Stimulated activated CD4-positive, alpha-beta T cell treated with anti-CD3 and anti-CD28 coated beads, Interleukin-4, amount 100 ng/mL, for 4 hours (primary cell): ENCODE data around the gene NUDT6.
"Not testable (repeated sequence)": the region's sequence is repeated elsewhere in the genome, so short reads cannot be mapped to it uniquely, and the experiment has no call there.

ENCODE experiments used
- DNase-seq, 2 experiments: peaks; one replicate each; pipeline ENCODE4 v3.0.0-alpha.2; 2020

Gene NUDT6, protein sequence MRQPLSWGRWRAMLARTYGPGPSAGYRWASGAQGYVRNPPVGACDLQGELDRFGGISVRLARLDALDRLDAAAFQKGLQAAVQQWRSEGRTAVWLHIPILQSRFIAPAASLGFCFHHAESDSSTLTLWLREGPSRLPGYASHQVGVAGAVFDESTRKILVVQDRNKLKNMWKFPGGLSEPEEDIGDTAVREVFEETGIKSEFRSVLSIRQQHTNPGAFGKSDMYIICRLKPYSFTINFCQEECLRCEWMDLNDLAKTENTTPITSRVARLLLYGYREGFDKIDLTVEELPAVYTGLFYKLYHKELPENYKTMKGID

DNA sequence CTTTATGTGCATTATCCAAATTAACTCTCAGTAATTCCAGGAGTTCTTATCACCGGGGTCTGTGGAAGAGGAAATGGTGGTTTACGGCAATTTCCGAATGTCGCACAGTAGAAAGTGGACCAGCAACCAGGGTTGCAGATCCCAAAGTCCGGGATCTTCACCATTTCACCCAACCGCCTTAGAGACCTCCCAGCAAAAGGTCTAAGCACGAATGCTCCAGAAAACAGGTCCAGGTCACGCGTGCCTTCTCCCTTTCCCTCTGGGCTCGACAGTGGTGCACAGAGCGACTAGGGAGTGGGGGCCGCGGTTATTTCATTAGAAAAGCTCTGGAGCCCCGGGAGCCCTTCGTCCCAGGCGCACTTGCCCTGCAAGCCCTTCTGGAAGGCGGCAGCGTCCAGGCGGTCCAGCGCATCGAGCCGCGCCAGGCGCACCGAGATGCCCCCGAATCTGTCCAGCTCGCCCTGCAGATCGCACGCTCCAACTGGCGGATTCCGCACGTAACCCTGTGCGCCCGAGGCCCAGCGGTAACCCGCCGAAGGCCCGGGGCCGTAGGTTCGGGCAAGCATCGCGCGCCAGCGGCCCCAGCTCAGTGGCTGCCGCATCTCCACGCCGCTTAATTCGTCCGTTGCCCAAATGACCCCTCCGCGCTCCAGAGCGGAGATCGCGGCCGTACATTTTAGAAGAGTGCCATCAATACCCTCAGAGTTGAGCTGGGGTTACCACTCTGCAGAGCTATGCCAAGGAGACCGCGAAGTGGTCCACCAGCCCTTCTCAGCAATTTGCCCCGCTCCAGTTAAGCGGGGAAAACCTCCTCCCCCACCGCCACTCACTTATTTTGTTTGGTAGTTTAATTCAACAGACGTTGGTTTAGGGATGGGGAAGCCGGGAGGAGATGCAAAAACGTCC is at the start of gene NUDT6:
NUDT6 (minus strand) TSS at position 627 of the 906 bp plus-strand sequence; CDS start at position 602, 25 bp downstream.
- peak; percentile 4 to 22 for DNase-seq

DNA sequence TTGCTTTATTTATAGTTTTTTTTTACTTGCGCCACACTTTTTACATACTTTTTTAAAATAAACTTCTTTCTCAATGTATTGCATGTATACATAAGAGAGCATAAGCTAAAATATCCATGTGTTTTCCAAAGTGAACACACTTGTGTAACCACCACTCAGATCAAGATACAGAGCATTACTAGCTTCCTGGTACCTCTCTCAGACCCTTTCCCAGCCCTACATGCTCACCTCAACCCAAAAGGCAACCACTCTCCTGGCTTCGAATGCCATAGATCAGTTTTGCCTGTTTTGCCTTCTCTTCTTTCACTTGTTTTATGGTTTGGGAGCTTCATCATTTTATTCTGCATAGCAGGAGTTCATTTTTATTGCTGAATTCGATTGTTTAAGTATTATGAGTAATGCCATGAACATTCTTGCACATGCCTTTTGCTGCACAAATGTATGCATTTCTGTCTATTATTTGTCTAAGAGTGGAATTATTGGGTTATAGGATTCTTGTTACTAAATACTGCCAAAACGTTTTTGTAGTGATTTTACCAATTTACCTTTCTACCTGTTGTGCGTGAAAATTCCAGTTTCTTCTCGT is 45.9 kb upstream of the NUDT6 start:
- DNase-seq: no peak

DNA sequence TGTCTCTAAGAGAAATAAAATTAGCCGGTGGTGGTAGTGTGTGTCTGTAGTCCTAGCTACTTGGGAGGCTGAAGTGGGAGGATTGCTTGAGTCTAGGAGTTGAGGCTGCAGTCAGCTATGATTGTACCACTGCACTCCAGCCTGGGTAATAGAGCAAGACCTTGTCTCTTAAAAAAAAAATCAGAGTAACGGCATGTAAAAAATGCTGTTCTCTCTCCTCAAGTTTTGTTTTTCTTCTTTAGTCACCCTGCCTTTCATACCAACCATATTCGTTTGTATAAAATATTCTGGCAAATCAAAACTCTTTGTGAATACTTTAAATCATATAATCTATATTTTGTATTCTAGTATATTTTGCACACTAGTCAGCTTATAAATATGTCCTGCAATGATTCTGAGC is 44.8 kb upstream of the NUDT6 start:
- no peak for DNase-seq

DNA sequence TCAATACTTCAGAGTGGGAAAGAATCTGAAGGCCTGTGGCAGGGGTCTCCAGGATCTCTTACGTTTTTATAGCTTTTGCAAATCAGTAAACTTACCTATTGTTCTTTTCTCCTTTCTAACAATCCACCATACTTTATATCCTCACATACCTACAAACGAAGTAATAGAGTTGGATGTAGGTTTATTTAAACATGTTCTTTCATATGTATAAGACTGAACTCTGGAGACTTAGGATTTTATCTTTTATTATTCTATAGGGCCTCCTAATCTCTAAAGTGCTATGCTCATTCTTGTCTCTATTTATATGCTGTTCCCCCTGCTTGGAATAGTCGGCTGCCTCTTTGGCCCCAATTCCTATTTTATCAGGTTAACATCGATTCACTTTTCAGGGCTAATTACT is 43.8 kb upstream of the NUDT6 start:
- no peak for DNase-seq

DNA sequence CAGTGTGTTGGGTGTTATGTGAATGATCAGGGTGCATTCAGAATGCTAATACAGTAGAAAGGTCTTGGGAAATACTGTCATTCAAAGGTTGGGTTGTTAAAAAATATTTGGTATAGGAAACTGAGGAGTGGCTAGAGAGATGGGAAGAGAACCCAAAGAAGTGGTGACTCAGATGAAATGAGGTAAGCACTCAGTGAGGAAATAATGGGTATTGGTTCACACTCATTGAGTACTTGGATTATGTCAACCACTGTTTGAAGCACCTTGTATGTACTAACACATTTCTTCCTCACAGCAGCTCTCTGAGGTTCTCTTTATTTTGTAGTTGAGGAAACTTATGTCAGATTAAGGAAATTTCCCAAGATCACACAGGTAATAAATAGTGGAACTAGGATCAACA is 40.8 kb upstream of the NUDT6 start:
- DNase-seq: no peak

DNA sequence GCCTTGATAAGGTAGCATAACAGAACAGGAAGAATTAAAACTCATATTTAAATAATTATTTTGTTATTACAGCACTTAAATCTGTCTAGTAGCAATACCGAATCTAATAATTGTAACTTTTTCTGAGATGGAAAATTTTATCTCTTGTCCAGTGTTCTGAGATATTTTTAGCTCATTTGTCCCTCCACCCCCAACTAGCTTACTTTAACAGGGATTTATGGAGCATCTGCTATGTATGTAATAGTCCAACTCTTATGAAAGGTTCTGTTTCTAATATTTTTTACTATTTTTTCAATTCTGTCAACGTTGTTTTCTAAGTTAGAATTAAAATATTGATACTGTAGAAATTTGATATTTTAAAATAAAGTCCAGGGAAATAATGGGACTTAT is 38.2 kb upstream of the NUDT6 start:
- no peak for DNase-seq

DNA sequence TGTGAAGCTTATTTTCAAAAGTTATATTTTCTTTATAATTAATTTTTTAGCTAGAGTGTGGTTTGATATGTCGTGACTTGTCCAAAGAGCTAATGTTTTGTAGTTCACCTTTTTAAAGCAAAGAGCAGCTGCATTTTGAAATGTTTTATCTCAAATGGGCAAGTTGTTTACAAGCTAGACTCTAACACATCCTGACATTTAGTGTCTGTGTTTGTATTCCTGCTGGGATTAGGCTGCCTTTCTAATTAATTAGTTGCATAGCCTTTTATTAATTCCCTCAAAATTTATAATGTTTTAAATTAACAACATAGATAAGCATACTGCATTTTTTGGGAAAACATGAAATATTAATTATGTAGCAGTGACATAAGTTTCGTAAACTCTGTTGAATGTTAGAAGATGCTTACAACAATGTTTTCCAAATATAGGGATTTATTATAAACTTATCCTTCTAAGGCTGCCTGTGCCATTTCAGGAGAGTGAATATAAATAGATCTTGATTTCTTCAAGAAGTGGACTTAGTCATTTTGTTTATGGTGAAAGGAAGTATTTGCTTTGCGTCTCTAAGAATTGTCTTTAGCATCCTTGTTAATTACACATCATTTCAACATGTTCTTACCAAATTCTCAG is 37.7 kb upstream of the NUDT6 start:
- no peak for DNase-seq

DNA sequence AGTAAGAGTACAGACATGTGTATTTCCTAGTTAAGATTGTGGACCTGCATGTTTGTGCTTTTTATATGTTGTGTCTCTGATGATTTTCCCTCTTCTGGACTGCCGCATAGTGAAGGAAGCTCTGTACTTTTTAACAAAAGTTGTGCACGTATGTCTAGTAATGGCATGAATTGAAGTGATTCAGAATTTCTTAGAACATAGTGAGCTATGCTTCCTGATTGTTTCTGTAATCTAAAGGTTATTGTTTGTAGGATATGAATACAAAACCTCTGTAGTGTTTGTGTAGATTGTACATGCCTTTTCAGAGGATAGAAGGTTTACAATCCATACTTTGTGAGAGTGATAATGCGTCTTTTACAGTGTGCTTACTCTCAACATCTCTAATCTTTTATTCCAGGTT is 37.0 kb upstream of the NUDT6 start:
- DNase-seq: no peak

DNA sequence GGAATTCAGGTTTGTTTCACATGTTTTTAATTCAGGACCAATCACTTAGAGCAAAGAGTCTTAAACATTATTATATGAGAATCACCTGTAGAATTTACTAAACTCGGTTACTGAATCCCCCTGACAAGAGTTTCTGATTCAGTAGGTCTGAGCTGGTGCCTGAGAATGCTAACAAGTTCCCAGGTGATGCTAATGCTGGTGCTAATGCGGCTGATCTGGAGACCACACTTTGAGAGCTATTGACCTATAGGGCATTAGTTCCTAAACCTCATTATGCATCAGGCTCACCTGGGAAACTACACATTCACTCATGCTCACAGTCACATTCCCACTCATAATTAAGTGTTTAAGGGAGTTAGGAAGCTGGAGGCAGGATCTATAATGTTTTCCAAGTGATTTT is 36.1 kb upstream of the NUDT6 start:
- no peak for DNase-seq

DNA sequence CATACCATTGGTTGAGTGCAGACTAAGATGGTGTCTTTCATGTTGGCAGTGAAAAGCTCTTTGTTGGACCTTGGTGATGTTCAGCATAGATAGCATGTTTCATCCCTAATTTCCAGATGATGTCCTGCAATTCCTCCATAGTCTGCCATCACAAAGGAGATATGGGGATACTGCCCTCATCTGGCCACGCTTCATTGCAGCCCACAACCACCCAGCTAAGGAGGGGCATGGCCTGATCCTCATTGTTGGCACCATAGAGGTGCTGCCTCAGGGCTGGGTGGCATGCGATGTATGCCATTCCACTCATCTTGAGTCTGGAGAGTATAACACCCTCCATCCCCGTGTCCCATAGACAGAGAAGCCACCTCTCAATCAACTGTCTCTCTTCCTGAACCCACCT is 31.5 kb upstream of the NUDT6 start:
- no peak for DNase-seq

DNA sequence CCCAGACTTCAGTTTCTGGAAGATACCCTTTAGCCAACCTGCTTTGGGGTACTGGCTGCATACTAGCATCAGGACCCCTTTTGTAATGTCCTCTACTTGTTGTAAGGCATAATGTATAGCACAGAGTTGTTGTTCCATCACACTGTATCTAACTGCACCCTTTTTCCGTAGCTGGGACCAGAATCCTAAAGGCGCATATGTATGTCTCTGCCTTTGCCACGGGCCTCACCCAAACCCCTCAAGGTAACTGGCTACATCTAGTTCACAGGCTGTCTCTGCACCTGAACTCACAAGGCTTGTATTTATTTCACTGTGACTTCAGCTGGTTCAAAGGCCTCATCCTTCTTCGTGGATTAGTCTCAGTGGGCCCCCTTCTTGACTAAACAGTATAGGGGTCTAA is 29.6 kb upstream of the NUDT6 start:
- DNase-seq: no peak

DNA sequence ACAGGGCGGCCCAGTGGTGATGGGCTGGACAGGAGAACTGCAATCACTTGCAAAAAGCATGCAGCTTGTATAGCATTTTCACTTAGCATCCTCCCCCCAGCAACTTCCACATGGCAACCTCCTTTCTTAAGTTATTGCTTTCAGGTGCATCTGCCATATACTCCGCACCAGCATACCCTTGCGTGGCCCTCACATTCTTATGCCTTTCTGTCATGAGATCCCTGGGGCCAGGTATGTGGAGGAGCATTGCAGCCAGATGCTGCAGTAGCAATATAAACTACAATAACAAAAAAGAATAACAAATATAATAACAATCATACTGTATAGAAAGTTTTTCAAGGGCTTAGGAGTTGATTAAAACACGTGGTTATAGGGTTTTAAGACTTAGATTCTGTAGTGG is 26.3 kb upstream of the NUDT6 start:
- DNase-seq: no peak

DNA sequence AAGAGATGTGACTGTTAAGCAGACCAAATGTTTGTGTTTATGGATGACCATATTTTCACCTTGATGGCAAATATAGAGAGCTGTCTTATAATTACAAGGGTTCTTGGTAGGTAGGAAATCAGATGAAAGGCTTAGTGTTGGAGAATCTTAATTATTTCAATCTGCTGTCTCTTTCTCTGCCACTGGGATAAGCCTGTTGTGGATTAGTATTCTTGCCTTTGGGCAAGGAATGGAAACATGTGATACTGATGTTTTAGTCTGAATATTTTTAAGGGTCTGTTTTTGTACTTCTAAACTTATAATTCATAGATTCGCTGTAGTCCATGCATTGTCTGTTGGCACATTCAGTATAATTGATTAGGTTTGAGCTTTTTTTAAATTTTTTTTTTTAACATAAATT is 23.7 kb upstream of the NUDT6 start:
- no peak for DNase-seq

DNA sequence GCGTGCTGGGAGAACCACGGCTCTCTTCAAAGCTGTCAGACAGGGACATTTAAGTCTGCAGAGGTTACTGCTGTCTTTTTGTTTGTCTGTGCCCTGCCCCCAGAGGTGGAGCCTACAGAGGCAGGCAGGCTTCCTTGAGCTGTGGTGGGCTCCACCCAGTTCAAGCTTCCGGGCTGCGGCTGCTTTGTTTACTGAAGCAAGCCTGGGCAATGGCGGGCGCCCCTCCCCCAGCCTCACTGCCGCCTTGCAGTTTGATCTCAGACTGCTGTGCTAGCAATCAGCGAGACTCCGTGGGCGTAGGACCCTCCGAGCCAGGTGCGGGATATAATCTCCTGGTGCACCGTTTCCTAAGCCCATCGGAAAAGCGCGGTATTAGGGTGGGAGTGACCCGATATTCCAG is 22.7 kb upstream of the NUDT6 start:
- DNase-seq: not testable (repeated sequence)

DNA sequence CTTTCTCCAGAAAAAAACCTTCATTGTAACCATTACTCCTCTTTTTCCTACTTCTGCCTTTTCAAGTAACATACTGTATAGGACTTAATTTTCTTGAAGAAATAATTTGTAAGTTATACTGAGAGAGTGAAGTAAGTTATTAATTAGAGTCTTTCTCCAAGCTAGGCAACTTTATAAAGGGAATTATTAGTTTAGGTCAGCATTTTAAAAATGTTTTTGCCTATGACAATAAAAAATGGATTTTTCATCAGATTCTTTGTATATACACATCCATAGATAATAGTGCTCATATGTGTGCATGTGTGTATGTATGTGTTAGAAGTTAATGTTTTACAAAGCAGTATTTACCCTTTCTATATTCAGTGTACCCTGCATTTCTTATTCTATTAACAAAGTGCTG is 10.4 kb upstream of the NUDT6 start:
- DNase-seq: no peak

DNA sequence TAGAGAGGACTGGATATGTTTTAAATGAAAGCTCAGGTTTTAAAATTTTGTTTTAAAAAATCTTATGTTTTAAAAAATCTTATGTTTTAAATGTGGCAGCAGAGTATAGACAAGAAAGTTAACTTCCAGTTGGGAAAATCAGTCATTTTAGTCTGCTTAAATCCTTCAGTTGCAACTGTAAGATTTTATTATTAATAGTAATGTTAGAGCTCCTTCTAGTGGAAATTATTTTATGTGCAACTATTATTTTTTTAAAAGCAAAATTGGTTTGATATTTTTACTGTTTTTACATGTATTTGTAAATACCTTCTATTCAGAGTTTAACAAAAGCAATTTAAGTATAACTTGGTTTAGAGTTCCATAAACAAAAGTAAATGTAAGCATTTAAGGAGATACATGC is 8.5 kb upstream of the NUDT6 start:
- DNase-seq: no peak

DNA sequence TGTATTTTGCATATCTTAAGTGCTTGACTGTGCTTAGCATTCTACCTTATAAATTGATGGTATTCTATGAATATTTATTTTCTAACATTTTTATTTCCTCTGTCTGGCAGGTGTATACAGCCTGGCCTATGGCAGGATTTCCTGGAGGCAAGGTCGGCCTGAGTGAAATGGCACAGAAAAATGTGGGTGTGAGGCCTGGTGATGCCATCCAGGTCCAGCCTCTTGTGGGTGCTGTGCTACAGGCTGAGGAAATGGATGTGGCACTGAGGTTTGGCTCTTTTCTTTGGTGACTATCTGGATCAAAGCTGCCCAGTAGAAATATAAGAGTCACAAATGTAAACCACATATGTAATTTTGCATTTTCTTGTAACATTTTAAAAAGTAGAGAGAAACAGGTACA is 6.5 kb upstream of the NUDT6 start:
- no peak for DNase-seq

DNA sequence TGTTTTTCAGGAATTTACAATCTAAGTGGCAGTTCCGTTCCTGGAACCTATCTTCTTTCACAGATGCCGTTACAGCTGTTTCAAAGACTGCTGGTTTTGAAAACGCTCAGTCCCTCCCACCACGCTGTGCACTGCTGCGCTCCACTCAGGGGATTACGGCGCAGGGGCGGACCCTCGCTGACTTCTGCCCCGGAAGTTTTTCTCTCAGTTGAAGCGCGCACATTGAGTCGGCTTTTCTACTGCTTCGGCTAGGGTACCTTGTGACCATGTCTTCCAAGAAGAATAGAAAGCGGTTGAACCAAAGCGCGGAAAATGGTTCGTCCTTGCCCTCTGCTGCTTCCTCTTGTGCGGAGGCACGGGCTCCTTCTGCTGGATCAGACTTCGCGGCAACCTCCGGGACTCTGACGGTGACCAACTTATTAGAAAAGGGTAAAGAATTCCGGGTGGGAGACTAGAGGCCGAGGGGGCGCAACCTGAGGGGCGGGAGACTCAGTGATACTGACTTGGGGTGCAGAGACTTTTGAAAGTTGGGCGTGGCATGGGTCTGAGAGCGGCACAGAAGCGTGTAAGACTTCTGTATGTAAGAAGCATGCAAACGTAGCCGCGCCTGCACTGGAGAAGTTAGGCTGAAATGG is 597 bp upstream of the NUDT6 start:
- peak; percentile 77 to 86 for DNase-seq

DNA sequence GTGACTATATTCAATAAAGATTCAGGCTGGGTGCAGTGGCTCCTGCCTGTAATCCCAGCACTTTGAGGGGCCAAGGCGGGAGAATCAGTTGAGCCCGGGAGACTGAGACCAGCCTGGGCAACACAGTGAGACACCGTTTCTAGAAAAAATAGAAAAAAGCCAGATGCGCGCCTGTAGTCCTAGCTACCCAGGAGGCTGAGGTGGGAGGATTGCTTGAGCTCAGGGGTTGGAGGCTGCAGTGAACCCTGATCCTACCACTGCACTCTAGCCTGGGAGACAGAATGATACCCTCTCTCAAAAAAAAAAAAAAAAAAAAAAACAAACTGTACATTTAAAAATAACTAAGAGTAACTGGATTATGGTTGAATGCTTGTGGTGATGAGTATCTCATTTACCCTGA is 1.1 kb downstream of the NUDT6 start:
- no peak for DNase-seq

DNA sequence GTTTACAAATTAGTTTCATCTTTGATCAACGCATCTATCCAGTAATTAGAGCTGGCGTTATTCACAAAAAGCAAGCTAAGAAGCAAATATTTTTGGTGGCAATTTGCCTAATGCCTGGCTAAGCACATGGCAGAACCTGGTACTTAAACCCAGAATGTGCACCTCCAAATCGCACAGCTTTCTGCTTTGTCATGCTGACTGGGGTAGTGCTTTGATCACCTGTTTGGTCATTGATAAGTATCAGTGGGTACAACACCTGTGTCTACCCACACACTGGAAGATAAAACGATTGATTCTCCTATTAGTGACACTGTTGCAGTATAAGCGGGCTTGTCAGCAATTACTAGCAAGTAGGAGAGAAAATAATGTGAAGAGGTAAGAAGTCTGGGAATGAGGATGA is 1.9 kb downstream of the NUDT6 start:
- no peak for DNase-seq

DNA sequence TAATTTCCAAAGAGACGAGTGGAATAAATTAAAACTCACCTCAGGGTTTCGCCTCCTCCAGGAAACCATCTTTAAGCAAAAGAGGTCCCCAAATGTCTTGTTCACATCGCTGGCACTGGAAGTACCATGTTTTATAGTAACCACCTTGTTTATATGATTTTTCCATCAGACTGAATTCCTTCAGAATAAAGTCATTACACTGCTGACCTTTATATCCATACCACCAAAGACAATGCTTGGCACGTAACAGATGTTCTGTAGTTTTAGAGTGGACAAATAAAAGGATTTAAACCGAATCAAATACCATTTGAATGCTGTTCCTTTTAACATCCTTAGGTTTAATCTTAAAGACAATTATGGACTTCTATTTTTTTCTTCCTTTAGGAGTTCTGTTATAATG is 4.7 kb downstream of the NUDT6 start:
- no peak for DNase-seq

DNA sequence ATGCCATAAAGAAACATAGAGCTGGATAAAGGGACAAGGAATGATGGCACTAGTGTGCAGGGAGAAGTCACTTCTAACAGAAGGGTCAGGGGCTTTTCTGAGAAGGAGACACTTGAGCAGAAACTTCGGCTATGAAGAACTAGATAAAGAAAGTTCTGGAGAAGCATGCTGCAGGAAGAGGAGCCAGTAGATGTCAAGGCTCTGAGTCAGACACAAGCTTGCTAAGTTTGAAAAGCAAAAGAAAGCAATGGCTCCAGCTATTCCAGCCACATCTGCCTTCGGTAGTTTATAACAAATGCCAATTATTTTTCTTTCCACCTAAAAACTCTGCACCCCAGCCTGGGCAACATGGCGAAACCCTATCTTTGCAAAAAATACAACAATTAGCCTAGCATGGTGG is 7.5 kb downstream of the NUDT6 start:
- no peak for DNase-seq

DNA sequence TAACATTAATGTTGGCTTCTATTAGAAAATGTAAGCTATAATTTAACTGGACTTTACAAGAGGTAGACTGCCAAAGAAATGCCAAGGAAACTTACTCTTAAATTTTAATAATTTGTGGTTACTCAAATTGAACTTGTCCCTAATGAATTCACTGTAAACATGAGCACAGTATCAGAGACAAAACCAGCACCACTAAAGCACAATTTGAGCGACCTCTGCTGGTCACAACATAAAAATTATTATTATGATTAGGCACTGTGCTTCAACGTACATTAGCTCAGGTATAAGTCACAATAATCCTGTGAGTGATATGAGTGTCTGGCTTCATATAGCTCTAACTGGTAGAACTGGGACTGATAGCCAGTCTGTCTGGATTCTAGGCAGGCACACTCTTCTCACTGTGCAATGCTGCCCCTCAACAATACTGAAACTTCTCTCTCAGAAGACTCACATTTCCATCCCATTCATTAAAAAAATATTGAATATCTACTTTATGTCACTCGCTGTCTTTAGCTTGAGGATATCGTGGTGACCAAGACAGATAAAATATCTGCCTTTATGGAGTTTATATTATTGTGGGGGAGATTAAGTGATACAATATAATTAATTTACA is 8.0 kb downstream of the NUDT6 start:
- DNase-seq: no peak
